HCT116 (cell line): ENCODE results near the gene GALNT14. TPM values are rescaled to one million over a fixed set of nuclear protein-coding genes. Genes with fewer than 3 reads are reported as not detected.

Source experiments
- ATAC-seq: fragments of 200-7000 bp; cut with Tn5 transposase; 2 replicates; pipeline ENCODE4 v1.9.1; 2020; ENCODE audit warnings: mild to moderate bottlenecking, moderate library complexity
- BruUV-seq: library from RNA; stranded (reverse); fragments of 400-500 nt; replicated peaks from 2 replicates; lab custom pipeline; 2021; lab: Mats Ljungman, UMichigan
- CTCF ChIA-PET: fragments of 300-600 bp; sonication (Branson Sonifier 250); formaldehyde crosslinking; loops from one replicate; lab custom pipeline; 2021; ENCODE audit warnings: antibody characterized with exemption; lab: Charles Lee
- POLR2A ChIA-PET: fragments of 300-600, 350-600 bp; sonication (Branson Sonifier 250); formaldehyde crosslinking; loops from one replicate; lab custom pipeline; 2021; ENCODE audit warnings: antibody characterized with exemption; lab: Charles Lee
- RAD21 ChIA-PET, 2 experiments: fragments of 300-600 bp; sonication (Branson Sonifier 250); formaldehyde crosslinking; loops; one replicate each; lab custom pipeline; 2023; ENCODE audit warnings: low total read pairs in 2 of 2; ENCODE audit not compliant: uncharacterized antibody in 2 of 2, unreplicated experiment in 2 of 2, low non-redundant PET in 1 of 2; lab: Charles Lee
- DNase-seq: peaks from one replicate; pipeline ENCODE4 v3.0.0-alpha.2; 2010; ENCODE audit warnings: low read depth, low spot score
- H2AFZ ChIP-seq: fragments of 200-600 bp; shearing (Covaris generic), sonication (generic); 2 replicates; pipeline ENCODE4 v1.6.1; 2017; ENCODE audit warnings: low read depth, mixed run types, mixed read lengths, antibody characterized with exemption, low read length; ENCODE audit not compliant: poor library complexity, severe bottlenecking
- H3K27ac ChIP-seq: 2 replicates; pipeline ENCODE4 v1.5.1; 2012; ENCODE audit warnings: low read depth, low read length
- H3K27me3 ChIP-seq: fragments of 200-600 bp; sonication (generic); 2 replicates; pipeline ENCODE4 v1.6.1; 2016; ENCODE audit warnings: mixed run types, low read length, mixed read lengths; ENCODE audit not compliant: insufficient read depth
- H3K36me3 ChIP-seq, 2 experiments: fragments of 200-500 bp in 1 of 2; fragments of 200-600 bp in 1 of 2; sonication (Bioruptor generic) in 1 of 2; sonication (generic) in 1 of 2; 2 replicates each; pipeline versions ENCODE4 v1.5.1 to v1.6.1; 2014 to 2016; ENCODE audit warnings: low read length in 2 of 2, inconsistent platforms in 1 of 2, mixed read lengths in 1 of 2, mixed run types in 1 of 2; ENCODE audit not compliant: insufficient read depth in 2 of 2, control insufficient read depth in 1 of 2
- H3K4me1 ChIP-seq, 2 experiments: fragments of 200-600 bp in 1 of 2; sonication (generic) in 1 of 2; 2 replicates each; pipeline versions ENCODE4 v1.5.1 to v1.6.1; 2012 to 2017; ENCODE audit warnings: low read length in 2 of 2, inconsistent platforms in 1 of 2, mild to moderate bottlenecking in 1 of 2, mixed read lengths in 1 of 2, mixed run types in 1 of 2, moderate library complexity in 1 of 2; ENCODE audit not compliant: insufficient read depth in 2 of 2, control insufficient read depth in 1 of 2
- H3K4me2 ChIP-seq: fragments of 200-600 bp; sonication (generic); 2 replicates; pipeline ENCODE4 v1.6.1; 2017; ENCODE audit warnings: mixed run types, low read length, mixed read lengths
- H3K4me3 ChIP-seq, 2 experiments: fragments of 200-600 bp in 1 of 2; sonication (generic) in 1 of 2; replicated peaks in 1 of 2; 2 replicates each; pipeline ENCODE4 v1.5.1; 2011 to 2016; ENCODE audit warnings: low read length in 2 of 2, control low read depth in 1 of 2, low read depth in 1 of 2, mild to moderate bottlenecking in 1 of 2, mixed read lengths in 1 of 2, mixed run types in 1 of 2
- H3K79me2 ChIP-seq: fragments of 200-600 bp; sonication (generic); 2 replicates; pipeline ENCODE4 v1.6.1; 2017; ENCODE audit warnings: mild to moderate bottlenecking, mixed run types, low read length, moderate library complexity, mixed read lengths; ENCODE audit not compliant: insufficient read depth
- H3K9ac ChIP-seq: fragments of 200-600 bp; sonication (generic); 2 replicates; pipeline ENCODE4 v1.6.1; 2016; ENCODE audit warnings: low read length, mixed read lengths
- H3K9me2 ChIP-seq: fragments of 200-600 bp; sonication (generic), shearing (Covaris generic); 2 replicates; pipeline ENCODE4 v1.6.1; 2017; ENCODE audit warnings: mixed run types, mild to moderate bottlenecking, moderate library complexity; ENCODE audit not compliant: insufficient read depth
- H3K9me3 ChIP-seq, 2 experiments: fragments of 200-500 bp in 1 of 2; fragments of 200-600 bp in 1 of 2; sonication (Bioruptor generic) in 1 of 2; sonication (generic) in 1 of 2; 2 replicates each; pipeline ENCODE4 v1.6.1; 2014 to 2017; ENCODE audit warnings: low read length in 2 of 2, mixed read lengths in 2 of 2, inconsistent platforms in 1 of 2, low read depth in 1 of 2, mild to moderate bottlenecking in 1 of 2, mixed run types in 1 of 2, moderate library complexity in 1 of 2; ENCODE audit not compliant: control insufficient read depth in 1 of 2, insufficient read depth in 1 of 2
- H4K20me1 ChIP-seq: fragments of 200-600 bp; sonication (generic), shearing (Covaris generic); 2 replicates; pipeline ENCODE4 v1.6.1; 2017; ENCODE audit warnings: mixed run types, mild to moderate bottlenecking, moderate library complexity; ENCODE audit not compliant: insufficient read depth
- CBX3 ChIP-seq: IDR thresholded peaks from 2 replicates; pipeline ENCODE4 v1.6.1; 2012; ENCODE audit warnings: low read depth
- CTCF ChIP-seq, 3 experiments: fragments of 200-600 bp in 1 of 3; sonication (generic) in 1 of 3; IDR thresholded peaks in 2 of 3; conservative IDR thresholded peaks in 1 of 3; 2 replicates each; pipeline ENCODE4 v1.5.1; 2012 to 2017; ENCODE audit warnings: low read depth in 2 of 3, low read length in 2 of 3, antibody characterized with exemption in 1 of 3, borderline replicate concordance in 1 of 3, control low read depth in 1 of 3, mild to moderate bottlenecking in 1 of 3, mixed read lengths in 1 of 3, mixed run types in 1 of 3, moderate library complexity in 1 of 3; ENCODE audit not compliant: insufficient read depth in 1 of 3
- EGR1 ChIP-seq: IDR thresholded peaks from 2 replicates; pipeline ENCODE4 v1.6.1; 2012; ENCODE audit warnings: low read depth
- ELF1 ChIP-seq: IDR thresholded peaks from 2 replicates; pipeline ENCODE4 v1.6.1; 2012; ENCODE audit warnings: low read depth, borderline replicate concordance
- EZH2 ChIP-seq: fragments of 200-600 bp; sonication (generic); IDR thresholded peaks from 2 replicates; pipeline ENCODE4 v1.6.1; 2017; ENCODE audit warnings: antibody characterized with exemption, mixed run types
- EZH2phosphoT487 ChIP-seq: fragments of 200-600 bp; IDR thresholded peaks from 2 replicates; pipeline ENCODE4 v1.6.1; 2018; ENCODE audit warnings: antibody characterized with exemption, borderline replicate concordance
- FOSL1 ChIP-seq: IDR thresholded peaks from 2 replicates; pipeline ENCODE4 v1.6.1; 2012; ENCODE audit warnings: low read depth
- POLR2A ChIP-seq: IDR thresholded peaks from 2 replicates; pipeline ENCODE4 v1.7.0; 2011; ENCODE audit warnings: borderline replicate concordance; ENCODE audit not compliant: insufficient read depth, insufficient read length; ENCODE audit errors: extremely low read depth
- POLR2AphosphoS5 ChIP-seq: IDR thresholded peaks from 2 replicates; pipeline ENCODE4 v1.6.1; 2011; ENCODE audit warnings: mild to moderate bottlenecking, low read depth, low read length, moderate library complexity
- RAD21 ChIP-seq: IDR thresholded peaks from 2 replicates; pipeline ENCODE4 v1.6.1; 2012; ENCODE audit warnings: low read depth, mild to moderate bottlenecking
- REST ChIP-seq: IDR thresholded peaks from 2 replicates; pipeline ENCODE4 v1.6.1; 2012; ENCODE audit warnings: low read depth
- SIN3A ChIP-seq: IDR thresholded peaks from 2 replicates; pipeline ENCODE4 v1.6.1; 2012; ENCODE audit warnings: low read depth
- SRF ChIP-seq: IDR thresholded peaks from 2 replicates; pipeline ENCODE4 v1.6.1; 2012; ENCODE audit warnings: low read depth
- YY1 ChIP-seq: IDR thresholded peaks from 2 replicates; pipeline ENCODE4 v1.6.1; 2011; ENCODE audit warnings: low read length, low read depth, moderate library complexity, mild to moderate bottlenecking; ENCODE audit not compliant: insufficient replicate concordance; ENCODE audit errors: extremely low read depth
- ZBTB33 ChIP-seq: IDR thresholded peaks from 2 replicates; pipeline ENCODE4 v1.6.1; 2011; ENCODE audit warnings: mild to moderate bottlenecking, low read length, moderate library complexity; ENCODE audit not compliant: insufficient replicate concordance; ENCODE audit errors: extremely low read depth
- ZFX ChIP-seq: fragments of 450-650 bp; IDR thresholded peaks from 2 replicates; pipeline ENCODE4 v1.6.1; 2017
- ZNF274 ChIP-seq: fragments of 200-500 bp; sonication (Bioruptor generic); IDR thresholded peaks from 2 replicates; pipeline ENCODE4 v1.6.1; 2014; ENCODE audit warnings: mild to moderate bottlenecking, low read depth, low read length, inconsistent platforms
- intact Hi-C: fragments of 100-400 bp; cut with micrococcal nuclease; formaldehyde crosslinking; loops from 2 replicates; pipeline ENCODE4 v1.10.0; 2022
- total RNA-seq: library from RNA; stranded (reverse); gene quantifications from one replicate; pipeline ENCODE4 v1.2.1, GENCODE V29; 2021; ENCODE audit not compliant: unreplicated experiment
- TF ChIP-seq, protein P1 (sequence below): IDR thresholded peaks from 2 replicates; pipeline ENCODE4 v1.6.1; 2012

GALNT14 gene
- total RNA-seq, 1 experiment from 2014 or later: 11.2 TPM

DNA sequence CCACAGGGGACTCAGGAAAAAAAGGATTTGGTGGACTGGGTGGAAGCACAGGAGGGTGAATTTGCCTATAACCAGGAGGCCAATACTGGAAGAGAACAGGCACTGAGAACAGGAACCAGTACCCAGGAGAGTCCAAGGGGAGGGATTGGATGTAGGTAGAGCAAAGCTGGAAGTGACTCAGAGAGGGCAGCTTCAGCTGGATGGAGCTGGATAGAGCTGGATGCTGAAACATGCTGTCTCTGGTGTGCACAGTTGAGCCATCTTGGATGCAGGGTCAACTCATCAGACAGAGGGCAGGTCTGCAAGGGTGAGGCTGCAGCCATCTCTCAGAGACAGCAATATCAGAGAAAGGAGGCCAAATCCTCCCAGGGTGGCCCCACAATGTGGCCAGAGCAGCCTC lies 134.0 kb downstream of the GALNT14 start (continued):
- no peak for TF ChIP-seq EGR1
- TF ChIP-seq, protein P1, sequence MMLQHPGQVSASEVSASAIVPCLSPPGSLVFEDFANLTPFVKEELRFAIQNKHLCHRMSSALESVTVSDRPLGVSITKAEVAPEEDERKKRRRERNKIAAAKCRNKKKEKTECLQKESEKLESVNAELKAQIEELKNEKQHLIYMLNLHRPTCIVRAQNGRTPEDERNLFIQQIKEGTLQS: no peak
- no peak for TF ChIP-seq FOSL1
- no peak for TF ChIP-seq ZFX
- TF ChIP-seq REST: no peak
- TF ChIP-seq CBX3: no peak
- no peak for TF ChIP-seq RAD21
- TF ChIP-seq SRF: no peak
- TF ChIP-seq EZH2: no peak
- TF ChIP-seq EZH2phosphoT487: no peak
- TF ChIP-seq POLR2A: no peak

DNA sequence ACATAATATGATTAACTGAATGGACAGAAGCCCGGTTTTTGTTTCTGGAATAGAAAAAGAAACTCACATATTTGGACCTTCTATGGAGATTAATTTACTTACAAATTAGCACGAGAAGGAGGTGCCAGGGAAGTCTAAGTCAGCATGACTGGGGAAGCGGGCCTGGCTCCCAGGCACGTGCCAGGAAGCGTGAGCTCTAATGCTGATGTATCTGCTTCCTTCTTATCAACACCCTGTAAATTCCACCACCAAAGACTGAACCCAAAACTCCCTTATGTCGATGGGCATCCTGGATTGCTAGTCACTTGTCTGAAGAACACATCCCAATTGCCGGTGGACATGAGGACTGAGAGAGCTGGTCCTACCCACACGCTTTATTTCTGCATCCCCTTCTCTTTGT lies 134.5 kb downstream of the GALNT14 start:
- Histone ChIP-seq H3K27ac (no peak overlapping the region), H3K4me3 (no peak overlapping the region), H3K4me1 (no peaks in the 10 kb centered on the region), H2AFZ (no peak overlapping the region), H3K27me3 (peaks cover 7% of the 10 kb centered on the region), H4K20me1 (no peaks in the 10 kb centered on the region), H3K36me3 (no peaks in the 10 kb centered on the region), H3K9ac (no peak overlapping the region), H3K79me2 (no peaks in the 10 kb centered on the region), H3K9me2 (no peaks in the 10 kb centered on the region), H3K9me3 (no peaks in the 10 kb centered on the region), H3K4me2 (no peak overlapping the region)
- intact Hi-C loops: no loop called here
- DNase-seq (no peak), ATAC-seq (no peak)
- no TSS peak for BruUV-seq
- RAD21 ChIA-PET: no interaction called here
- POLR2A ChIA-PET: no interaction called here
- CTCF ChIA-PET: no interaction called here
- no peak for TF ChIP-seq SIN3A
- TF ChIP-seq POLR2A: no peak
- TF ChIP-seq ZNF274: no peak
- TF ChIP-seq RAD21: no peak
- TF ChIP-seq POLR2AphosphoS5: no peak
- TF ChIP-seq CBX3: no peak
- TF ChIP-seq CTCF (IDR thresholded peaks at IDR 0.05 in 2 of 3, conservative IDR thresholded peaks at IDR 0.05 in 1 of 3; ENCODE audit: borderline replicate concordance in 1 of 3, insufficient read depth in 1 of 3, low read depth in 2 of 3, low read length in 2 of 3): no peak
- TF ChIP-seq SRF: no peak
- TF ChIP-seq ZBTB33: no peak
- no peak for TF ChIP-seq YY1
- no peak for TF ChIP-seq EGR1
- no peak for TF ChIP-seq EZH2
- no peak for TF ChIP-seq ZFX
- TF ChIP-seq ELF1: no peak
